Choroid plexus epithelial cell (primary cell): ENCODE measurements around the gene HTR1D.
"Not testable (repeated sequence)": the region's sequence is repeated elsewhere in the genome, so short reads cannot be mapped to it uniquely, and the experiment has no call there.

Source experiments
- DNase-seq: peaks from one replicate; pipeline ENCODE4 v3.0.0-alpha.2; 2010; ENCODE audit warnings: low read depth
- H3K4me3 ChIP-seq: 2 replicates; pipeline ENCODE4 v1.5.1; 2011; ENCODE audit warnings: low read depth, mild to moderate bottlenecking, control low read depth, low read length, moderate library complexity
- CTCF ChIP-seq: conservative IDR thresholded peaks from 2 replicates; pipeline ENCODE4 v1.5.1; 2011; ENCODE audit warnings: low read depth, mild to moderate bottlenecking, control low read depth, inconsistent platforms, low read length, moderate library complexity

HTR1D gene

GRCh38 chr1:23208527-23208926, 8.8 kb downstream of the HTR1D start:
- DNase-seq, result no peak
- no peak overlapping the region for H3K4me3 ChIP-seq
- no peak for TF ChIP-seq CTCF

DNA sequence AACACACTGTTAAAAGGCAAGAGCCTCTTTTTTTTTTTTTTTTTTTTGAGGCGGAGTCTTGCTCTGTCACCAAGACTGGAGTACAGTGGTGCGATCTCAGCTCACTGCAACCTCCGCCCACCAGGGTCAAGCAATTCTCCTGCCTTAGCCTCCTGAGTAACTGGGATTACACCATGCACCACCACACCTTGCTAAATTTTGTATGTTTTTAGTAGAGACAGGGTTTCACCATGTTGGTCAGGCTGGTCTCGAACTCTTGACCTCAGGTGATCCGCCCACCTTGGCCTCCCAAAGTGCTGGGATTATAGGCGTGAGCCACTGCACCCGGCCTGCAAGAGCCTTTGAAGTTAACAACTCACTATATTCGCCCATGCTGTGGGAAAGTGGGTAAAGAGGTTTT, 9.6 kb downstream of the HTR1D start:
- not testable (repeated sequence) for DNase-seq

DNA sequence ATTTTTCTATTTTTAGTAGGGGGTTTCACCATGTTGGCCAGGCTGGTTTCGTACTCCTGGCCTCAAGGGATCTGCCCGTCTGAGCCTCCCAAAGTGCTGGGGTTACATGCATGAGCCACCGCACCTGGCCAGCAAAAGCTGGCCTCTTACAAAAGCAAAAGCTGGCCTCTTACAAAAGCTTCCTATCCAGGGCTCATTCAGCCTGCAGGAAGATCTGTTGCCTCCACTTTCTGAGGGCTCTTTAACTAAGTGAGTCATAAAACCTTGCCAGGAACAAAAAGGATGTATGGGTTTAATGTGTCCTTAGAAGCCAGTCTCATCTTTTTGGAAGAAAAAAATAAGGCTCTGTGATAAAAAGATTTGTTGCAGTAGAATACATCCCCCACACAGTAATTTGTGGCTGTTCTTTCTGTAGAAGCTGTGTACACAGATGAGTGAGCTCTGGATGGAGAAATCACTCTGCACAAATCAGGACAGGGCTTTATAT, 15.0 kb downstream of the HTR1D start:
- TF ChIP-seq CTCF, result no peak
- H3K4me3 ChIP-seq, result no peak overlapping the region
- DNase-seq, result peak; percentile 65

More for the DNA sequence above, 9.6 kb downstream of the HTR1D start:
- H3K4me3 ChIP-seq, result not testable (repeated sequence)

- H3K4me3 ChIP-seq, result no peak overlapping the region
- peak; percentile 31 for DNase-seq
- no peak for TF ChIP-seq CTCF
These were observed 16.4 kb downstream of the HTR1D start for GRCh38 chr1:23200883-23201282.

DNA sequence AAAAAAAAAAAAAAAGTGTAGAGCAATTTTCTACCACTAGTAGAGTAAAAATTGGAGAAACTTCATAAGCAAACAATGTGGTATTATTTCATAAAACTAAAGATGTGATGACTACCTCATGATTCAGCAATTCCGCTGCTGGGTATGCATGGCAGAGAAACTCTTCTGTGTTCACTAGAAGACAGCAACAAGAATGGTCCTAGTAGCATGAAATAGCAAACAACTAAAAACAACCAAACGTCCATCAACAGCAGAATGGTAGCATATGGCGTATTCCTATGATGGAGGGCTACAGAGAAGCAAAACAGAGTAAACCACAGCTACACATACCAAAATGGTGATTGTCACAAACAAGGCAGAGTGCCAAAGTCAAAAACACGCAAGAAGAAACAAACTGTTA, 18.9 kb downstream of the HTR1D start:
- DNase-seq, result peak; percentile 94

DNA sequence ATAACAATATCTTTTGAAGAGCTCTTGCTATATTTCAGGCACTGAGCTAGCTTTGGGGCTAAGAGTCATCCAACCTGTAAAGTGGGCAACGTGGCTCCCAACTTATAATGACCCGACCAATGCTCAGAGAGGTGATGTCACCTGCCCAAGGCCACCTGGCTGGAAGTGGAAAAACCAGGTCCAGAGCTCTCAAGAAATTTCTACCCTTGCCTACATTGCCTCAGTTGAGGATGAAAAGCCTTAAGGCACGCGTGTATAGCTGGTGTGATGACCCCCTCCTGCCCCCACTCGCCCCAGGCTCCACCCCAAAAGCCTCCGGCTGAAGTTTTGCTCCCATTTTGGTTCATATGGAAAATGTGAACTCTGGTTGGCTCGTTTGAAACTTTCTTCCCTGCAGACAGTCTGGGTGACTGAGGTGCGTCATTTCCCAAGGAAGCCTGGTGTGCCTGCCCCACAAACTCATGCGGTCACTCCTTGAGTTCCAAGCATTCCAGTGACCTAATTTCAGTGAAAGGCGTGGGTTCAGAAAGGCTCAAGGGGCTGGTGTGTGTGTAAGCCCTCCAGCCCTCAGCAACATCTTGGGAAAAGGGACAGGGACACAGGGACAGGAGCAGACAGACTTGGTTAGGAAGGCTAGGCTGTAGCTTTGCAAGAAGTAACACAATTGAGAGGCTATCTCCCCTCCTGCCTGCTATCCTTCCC, 20.5 kb downstream of the HTR1D start:
- no peak for TF ChIP-seq CTCF
- H3K4me3 ChIP-seq, result no peak overlapping the region
- DNase-seq, result peak; percentile 98

More for the DNA sequence above, 18.9 kb downstream of the HTR1D start:
- H3K4me3 ChIP-seq, result no peak overlapping the region
- TF ChIP-seq CTCF, result peak; percentile 13

GRCh38 chr1:23194119-23194984, 22.9 kb downstream of the HTR1D start:
- no peak for TF ChIP-seq CTCF
- DNase-seq, result peak; percentile 95
- no peak overlapping the region for H3K4me3 ChIP-seq
